Lung (tissue), 12 donors: ENCODE results near the gene TIE1. TPM values are rescaled to one million over a fixed set of nuclear protein-coding genes. Genes with fewer than 3 reads are reported as not detected.

Experiments
- ATAC-seq: fragments of 200-7000 bp; cut with Tn5 transposase; one replicate; pipeline ENCODE4 v1.9.1; 2020; ENCODE audit warnings: moderate number of reproducible peaks; ENCODE audit not compliant: insufficient read depth, low FRiP score
- DNase-seq, 3 donors: peaks; one replicate each; pipeline ENCODE4 v3.0.0-alpha.2; 2013 to 2017
- H3K27ac ChIP-seq, 2 donors: one replicate each; pipeline ENCODE4 v1.5.1; 2013; ENCODE audit warnings: mild to moderate bottlenecking in 2 of 2, moderate library complexity in 2 of 2, control low read depth in 1 of 2, inconsistent platforms in 1 of 2, low read depth in 1 of 2, low read length in 1 of 2
- H3K27me3 ChIP-seq, 3 donors: one replicate each; pipeline ENCODE4 v1.5.1; 2013; ENCODE audit warnings: low read length in 2 of 3; ENCODE audit not compliant: control insufficient read depth in 3 of 3, insufficient read depth in 3 of 3
- H3K36me3 ChIP-seq, 4 donors: one replicate each; pipeline ENCODE4 v1.5.1; 2013; ENCODE audit warnings: low read length in 4 of 4, mild to moderate bottlenecking in 1 of 4, moderate library complexity in 1 of 4; ENCODE audit not compliant: control insufficient read depth in 4 of 4, insufficient read depth in 4 of 4
- H3K4me1 ChIP-seq, 5 donors: one replicate each; pipeline ENCODE4 v1.5.1; 2013; ENCODE audit warnings: low read length in 5 of 5, mild to moderate bottlenecking in 2 of 5, moderate library complexity in 1 of 5; ENCODE audit not compliant: control insufficient read depth in 5 of 5, insufficient read depth in 5 of 5
- H3K4me3 ChIP-seq: one replicate; pipeline ENCODE4 v1.5.1; 2013; ENCODE audit warnings: mild to moderate bottlenecking, control low read depth, moderate library complexity
- H3K9ac ChIP-seq, 2 donors: one replicate each; pipeline ENCODE4 v1.5.1; 2013; ENCODE audit warnings: low read length in 2 of 2, control low read depth in 1 of 2; ENCODE audit not compliant: insufficient read depth in 1 of 2
- H3K9me3 ChIP-seq, 4 donors: one replicate each; pipeline ENCODE4 v1.5.1; 2013; ENCODE audit warnings: low read length in 3 of 4, mild to moderate bottlenecking in 1 of 4, moderate library complexity in 1 of 4; ENCODE audit not compliant: control insufficient read depth in 4 of 4, insufficient read depth in 3 of 4
- CTCF ChIP-seq: IDR thresholded peaks from 2 replicates; pipeline ENCODE4 v1.5.1; 2012; ENCODE audit warnings: mild to moderate bottlenecking; ENCODE audit errors: control extremely low read depth, extremely low read depth
- WGBS, 2 donors: extraction: QIAGEN DNeasy Blood & Tissue Kit; methylation state at CpG; one replicate each; pipeline ENCODE4 v1.1.7; 2013; 5-methylcytosine and 5-hydroxymethylcytosine counted together
- polyA plus RNA-seq, 2 donors: library from polyadenylated mRNA; stranded (reverse); fragments of 200-250 nt; gene quantifications; one replicate each; pipeline ENCODE4 v1.2.1, GENCODE V29; 2013
- total RNA-seq, 2 donors: library from RNA; depleted of rRNA in 1 of 2; stranded (reverse); fragments of >200 nt in 1 of 2; gene quantifications; one replicate each; pipeline ENCODE4 v1.2.1, GENCODE V29; 2014 to 2021
- donor health status: control.
- donor health status: control.
- donor health status: Bipolar disorder and iron deficiency.
- donor health status: healthy.
- donor health status: DM: yes; HTN: yes; CAD: no.

TIE1 gene
- total and polyA plus RNA-seq, 4 donors: 20.5 to 133 (median 42.1) TPM

GRCh38 chr1:43253173-43253572, 47.6 kb upstream of the TIE1 start:
- WGBS, 2 donors: 92 to 94% methylated on average over 4 of the region's 4 CpGs
- Histone ChIP-seq H3K4me1 (peaks cover 0 to 13% (median 0%) of the 10 kb centered on the region in 5 donors), H3K27me3 (no peaks in the 10 kb centered on the region), H3K9ac (no peak overlapping the region), H3K36me3 (no peaks in the 10 kb centered on the region), H3K27ac (no peak overlapping the region), H3K4me3 (no peak overlapping the region), H3K9me3 (no peaks in the 10 kb centered on the region)
- TF ChIP-seq CTCF: no peak
- no peak for DNase-seq
- ATAC-seq: no peak

GRCh38 chr1:43253876-43254275, 46.9 kb upstream of the TIE1 start:
- Histone ChIP-seq H3K27me3 (no peaks in the 10 kb centered on the region), H3K27ac (no peak overlapping the region), H3K4me1 (peaks cover 0 to 13% (median 0%) of the 10 kb centered on the region in 5 donors), H3K9ac (no peak overlapping the region), H3K9me3 (no peaks in the 10 kb centered on the region), H3K36me3 (no peaks in the 10 kb centered on the region), H3K4me3 (no peak overlapping the region)
- WGBS, 2 donors: 91 to 92% methylated on average over 8 of the region's 8 CpGs
- DNase-seq (no peak), ATAC-seq (no peak)
- TF ChIP-seq CTCF: no peak

- ATAC-seq (no peak), DNase-seq (no peak)
- no peak overlapping the region for H3K27ac ChIP-seq
Observed at GRCh38 chr1:43255438-43256210, 45.2 kb upstream of the TIE1 start.

More at GRCh38 chr1:43255438-43256210, 45.2 kb upstream of the TIE1 start:
- H3K4me3 ChIP-seq: no peak overlapping the region
- H3K9me3 ChIP-seq: no peaks in the 10 kb centered on the region
- no peak for TF ChIP-seq CTCF
- no peak overlapping the region for H3K9ac ChIP-seq
- no peaks in the 10 kb centered on the region for H3K27me3 ChIP-seq
- WGBS, 2 donors: 66 to 78% methylated on average over 10 of the region's 10 CpGs
- H3K4me1 ChIP-seq: peaks cover 0 to 13% (median 0%) of the 10 kb centered on the region in 5 donors
- no peaks in the 10 kb centered on the region for H3K36me3 ChIP-seq
